Panc1 (cell line): Measurements from ENCODE around the gene BCL2L11. TPM values are rescaled to one million over a fixed set of nuclear protein-coding genes. Genes with fewer than 3 reads are reported as not detected.

Source experiments
- ATAC-seq: fragments of 200-7000 bp; cut with Tn5 transposase; 2 replicates; pipeline ENCODE4 v1.9.1; 2020; ENCODE audit warnings: mild to moderate bottlenecking, moderate library complexity
- BruUV-seq: library from RNA; stranded (reverse); fragments of 400-500 nt; replicated peaks from 2 replicates; lab custom pipeline; 2021; lab: Mats Ljungman, UMichigan
- CTCF ChIA-PET: fragments of 300-600 bp; sonication (Branson Sonifier 250); formaldehyde crosslinking; loops from one replicate; lab custom pipeline; 2022; ENCODE audit warnings: antibody characterized with exemption; lab: Charles Lee
- POLR2A ChIA-PET: fragments of 300-600 bp; sonication (Branson Sonifier 250); formaldehyde crosslinking; loops from one replicate; lab custom pipeline; 2022; ENCODE audit warnings: antibody characterized with exemption; lab: Charles Lee
- DNase-seq: peaks from one replicate; pipeline ENCODE4 v3.0.0-alpha.2; 2010; ENCODE audit warnings: low read depth, low spot score
- H3K27ac ChIP-seq: 2 replicates; pipeline ENCODE4 v1.5.1; 2011; ENCODE audit warnings: mild to moderate bottlenecking, low read length, inconsistent platforms
- H3K27me3 ChIP-seq: fragments of 200-500 bp; sonication (Bioruptor generic); 2 replicates; pipeline ENCODE4 v1.6.0; 2014; ENCODE audit warnings: low read length, inconsistent platforms; ENCODE audit not compliant: control insufficient read depth, insufficient read depth
- H3K36me3 ChIP-seq: fragments of 200-500 bp; sonication (Bioruptor generic); 2 replicates; pipeline ENCODE4 v1.5.1; 2014; ENCODE audit warnings: inconsistent platforms, mild to moderate bottlenecking, low read length, moderate library complexity; ENCODE audit not compliant: control insufficient read depth, insufficient read depth
- H3K4me1 ChIP-seq: 2 replicates; pipeline ENCODE4 v1.5.1; 2011; ENCODE audit warnings: inconsistent platforms, mild to moderate bottlenecking, low read length, moderate library complexity; ENCODE audit not compliant: control insufficient read depth, insufficient read depth
- H3K4me3 ChIP-seq, 2 experiments: 2 replicates each; pipeline ENCODE4 v1.5.1; 2011 to 2012; ENCODE audit warnings: low read depth in 2 of 2, low read length in 2 of 2, mild to moderate bottlenecking in 2 of 2, inconsistent platforms in 1 of 2, moderate library complexity in 1 of 2
- H3K9me3 ChIP-seq: fragments of 200-500 bp; sonication (Bioruptor generic); 2 replicates; pipeline ENCODE4 v1.5.1; 2014; ENCODE audit warnings: low read depth, mild to moderate bottlenecking, inconsistent platforms, low read length, moderate library complexity; ENCODE audit not compliant: control insufficient read depth, insufficient read depth
- POLR2AphosphoS5 ChIP-seq: IDR thresholded peaks from 2 replicates; pipeline ENCODE4 v1.6.1; 2012; ENCODE audit warnings: mild to moderate bottlenecking, low read depth, low read length, moderate library complexity
- SIN3A ChIP-seq: IDR thresholded peaks from 2 replicates; pipeline ENCODE4 v1.6.1; 2012; ENCODE audit warnings: low read depth, mild to moderate bottlenecking, low read length, moderate library complexity, borderline replicate concordance; ENCODE audit not compliant: insufficient read depth
- TCF7L2 ChIP-seq: IDR thresholded peaks from 2 replicates; pipeline ENCODE4 v1.6.1; 2011; ENCODE audit warnings: mild to moderate bottlenecking, low read depth, low read length, inconsistent platforms
- in situ Hi-C: cut with HindIII; loops from 2 replicates; pipeline ENCODE4 v1.10.0; 2016; ENCODE audit warnings: low sequenced_read_pairs, low pct_unique_long_range_greater_than_20kb
- intact Hi-C: fragments of 100-400 bp; cut with micrococcal nuclease; formaldehyde crosslinking; loops from one replicate; pipeline ENCODE4 v1.10.0; 2022; ENCODE audit not compliant: unreplicated experiment
- total RNA-seq: library from RNA; stranded (reverse); gene quantifications from one replicate; pipeline ENCODE4 v1.2.1, GENCODE V29; 2021; ENCODE audit not compliant: unreplicated experiment
- TF ChIP-seq, protein P1 (sequence below): fragments of 450-650 bp; IDR thresholded peaks from 2 replicates; pipeline ENCODE4 v1.5.1; 2017; ENCODE audit warnings: mild to moderate bottlenecking
- TF ChIP-seq, protein P2 (sequence below), 2 experiments: IDR thresholded peaks; 2 replicates each; pipeline ENCODE4 v1.6.1; 2011 to 2012; ENCODE audit warnings: low read depth in 2 of 2, control low read depth in 1 of 2, low read length in 1 of 2, mild to moderate bottlenecking in 1 of 2, moderate library complexity in 1 of 2; ENCODE audit not compliant: insufficient read depth in 1 of 2

Gene BCL2L11
- total RNA-seq, 1 experiment from 2014 or later, result 43.8 TPM

DNA sequence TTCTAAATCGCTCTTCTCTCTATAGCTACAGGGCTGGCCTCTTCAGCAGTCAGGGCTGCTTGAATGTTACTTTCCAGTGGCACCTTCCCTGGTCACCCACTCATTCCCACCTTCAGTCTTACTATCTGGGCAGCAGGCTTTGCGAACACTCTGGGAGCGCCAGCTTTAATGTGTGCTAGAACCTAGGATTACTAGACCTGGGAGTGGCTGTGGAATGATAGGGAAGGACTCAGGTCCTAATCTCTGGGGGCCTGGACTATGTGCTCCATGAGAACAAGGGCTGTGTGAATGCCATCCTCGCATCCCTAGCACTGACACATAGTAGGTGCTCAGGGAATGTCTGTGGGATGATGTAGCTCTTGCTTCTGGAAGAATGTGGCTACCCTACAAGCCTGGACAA lies 57.6 kb downstream of the BCL2L11 start:
- no peak for DNase-seq
- Histone ChIP-seq H3K27ac (no peak overlapping the region), H3K4me1 (no peaks in the 10 kb centered on the region), H3K4me3 (no peak overlapping the region), H3K27me3 (no peaks in the 10 kb centered on the region), H3K36me3 (no peaks in the 10 kb centered on the region), H3K9me3 (no peaks in the 10 kb centered on the region)
- BruUV-seq, result no TSS peak
- intact Hi-C loops (no loop called here), in situ Hi-C loops (no loop called here)
- no peak for ATAC-seq
- CTCF ChIA-PET, result no interaction called here
- POLR2A ChIA-PET, result no interaction called here
- TF ChIP-seq, protein P1, sequence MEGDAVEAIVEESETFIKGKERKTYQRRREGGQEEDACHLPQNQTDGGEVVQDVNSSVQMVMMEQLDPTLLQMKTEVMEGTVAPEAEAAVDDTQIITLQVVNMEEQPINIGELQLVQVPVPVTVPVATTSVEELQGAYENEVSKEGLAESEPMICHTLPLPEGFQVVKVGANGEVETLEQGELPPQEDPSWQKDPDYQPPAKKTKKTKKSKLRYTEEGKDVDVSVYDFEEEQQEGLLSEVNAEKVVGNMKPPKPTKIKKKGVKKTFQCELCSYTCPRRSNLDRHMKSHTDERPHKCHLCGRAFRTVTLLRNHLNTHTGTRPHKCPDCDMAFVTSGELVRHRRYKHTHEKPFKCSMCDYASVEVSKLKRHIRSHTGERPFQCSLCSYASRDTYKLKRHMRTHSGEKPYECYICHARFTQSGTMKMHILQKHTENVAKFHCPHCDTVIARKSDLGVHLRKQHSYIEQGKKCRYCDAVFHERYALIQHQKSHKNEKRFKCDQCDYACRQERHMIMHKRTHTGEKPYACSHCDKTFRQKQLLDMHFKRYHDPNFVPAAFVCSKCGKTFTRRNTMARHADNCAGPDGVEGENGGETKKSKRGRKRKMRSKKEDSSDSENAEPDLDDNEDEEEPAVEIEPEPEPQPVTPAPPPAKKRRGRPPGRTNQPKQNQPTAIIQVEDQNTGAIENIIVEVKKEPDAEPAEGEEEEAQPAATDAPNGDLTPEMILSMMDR, result no peak
- no peak for TF ChIP-seq TCF7L2
- no peak for TF ChIP-seq POLR2AphosphoS5

DNA sequence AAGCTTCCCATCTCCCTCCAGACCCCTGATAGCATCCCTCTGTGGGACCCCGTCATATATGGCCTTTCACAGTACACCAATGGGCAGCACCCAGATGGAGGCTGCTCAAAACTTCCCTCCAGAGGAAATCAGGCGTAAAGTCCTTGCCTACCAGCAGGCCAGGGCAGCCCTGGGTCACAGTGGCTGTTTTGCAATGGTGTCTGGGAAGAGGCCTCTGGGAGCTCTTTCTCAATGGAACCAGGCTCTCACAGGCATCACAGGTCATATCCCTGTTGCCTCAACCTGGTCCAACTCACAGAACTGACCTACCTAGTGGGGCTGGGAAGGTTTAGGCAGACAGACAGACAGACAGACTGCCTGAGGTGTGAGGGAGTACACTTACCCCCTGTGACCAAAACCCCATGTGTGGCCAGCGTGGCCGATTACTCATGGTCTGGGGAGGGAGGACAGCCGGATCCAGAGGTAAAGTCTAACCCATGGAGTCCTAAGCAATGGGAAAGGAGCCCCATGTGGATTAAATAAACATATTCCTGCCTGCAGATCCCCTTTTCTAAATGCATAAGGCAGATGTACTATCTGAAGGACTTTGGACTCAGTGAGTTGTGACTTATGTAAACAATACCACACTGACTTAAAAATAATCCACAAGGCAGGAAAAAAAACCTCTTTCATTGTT lies 58.2 kb downstream of the BCL2L11 start:
- in situ Hi-C loops (no loop called here), intact Hi-C loops (no loop called here)
- DNase-seq (no peak), ATAC-seq (0 out of 2 replicates have a peak, but pooled peaks have one; percentile 19)
- Histone ChIP-seq H3K4me3 (no peak overlapping the region), H3K27me3 (no peaks in the 10 kb centered on the region), H3K27ac (no peak overlapping the region), H3K36me3 (no peaks in the 10 kb centered on the region), H3K9me3 (no peaks in the 10 kb centered on the region), H3K4me1 (no peaks in the 10 kb centered on the region)
- ChIA-PET CTCF (no interaction called here), POLR2A (no interaction called here)
- no TSS peak for BruUV-seq
- no peak for TF ChIP-seq TCF7L2
- no peak for TF ChIP-seq POLR2AphosphoS5
- TF ChIP-seq, protein P2, sequence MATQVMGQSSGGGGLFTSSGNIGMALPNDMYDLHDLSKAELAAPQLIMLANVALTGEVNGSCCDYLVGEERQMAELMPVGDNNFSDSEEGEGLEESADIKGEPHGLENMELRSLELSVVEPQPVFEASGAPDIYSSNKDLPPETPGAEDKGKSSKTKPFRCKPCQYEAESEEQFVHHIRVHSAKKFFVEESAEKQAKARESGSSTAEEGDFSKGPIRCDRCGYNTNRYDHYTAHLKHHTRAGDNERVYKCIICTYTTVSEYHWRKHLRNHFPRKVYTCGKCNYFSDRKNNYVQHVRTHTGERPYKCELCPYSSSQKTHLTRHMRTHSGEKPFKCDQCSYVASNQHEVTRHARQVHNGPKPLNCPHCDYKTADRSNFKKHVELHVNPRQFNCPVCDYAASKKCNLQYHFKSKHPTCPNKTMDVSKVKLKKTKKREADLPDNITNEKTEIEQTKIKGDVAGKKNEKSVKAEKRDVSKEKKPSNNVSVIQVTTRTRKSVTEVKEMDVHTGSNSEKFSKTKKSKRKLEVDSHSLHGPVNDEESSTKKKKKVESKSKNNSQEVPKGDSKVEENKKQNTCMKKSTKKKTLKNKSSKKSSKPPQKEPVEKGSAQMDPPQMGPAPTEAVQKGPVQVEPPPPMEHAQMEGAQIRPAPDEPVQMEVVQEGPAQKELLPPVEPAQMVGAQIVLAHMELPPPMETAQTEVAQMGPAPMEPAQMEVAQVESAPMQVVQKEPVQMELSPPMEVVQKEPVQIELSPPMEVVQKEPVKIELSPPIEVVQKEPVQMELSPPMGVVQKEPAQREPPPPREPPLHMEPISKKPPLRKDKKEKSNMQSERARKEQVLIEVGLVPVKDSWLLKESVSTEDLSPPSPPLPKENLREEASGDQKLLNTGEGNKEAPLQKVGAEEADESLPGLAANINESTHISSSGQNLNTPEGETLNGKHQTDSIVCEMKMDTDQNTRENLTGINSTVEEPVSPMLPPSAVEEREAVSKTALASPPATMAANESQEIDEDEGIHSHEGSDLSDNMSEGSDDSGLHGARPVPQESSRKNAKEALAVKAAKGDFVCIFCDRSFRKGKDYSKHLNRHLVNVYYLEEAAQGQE (IDR thresholded peaks at IDR 0.05; ENCODE audit: insufficient read depth in 1 of 2, low read depth in 2 of 2, low read length in 1 of 2), result no peak
- TF ChIP-seq, protein P1, result no peak
- no peak for TF ChIP-seq SIN3A
